ENCODE measurements around the gene HDAC4.

DNA sequence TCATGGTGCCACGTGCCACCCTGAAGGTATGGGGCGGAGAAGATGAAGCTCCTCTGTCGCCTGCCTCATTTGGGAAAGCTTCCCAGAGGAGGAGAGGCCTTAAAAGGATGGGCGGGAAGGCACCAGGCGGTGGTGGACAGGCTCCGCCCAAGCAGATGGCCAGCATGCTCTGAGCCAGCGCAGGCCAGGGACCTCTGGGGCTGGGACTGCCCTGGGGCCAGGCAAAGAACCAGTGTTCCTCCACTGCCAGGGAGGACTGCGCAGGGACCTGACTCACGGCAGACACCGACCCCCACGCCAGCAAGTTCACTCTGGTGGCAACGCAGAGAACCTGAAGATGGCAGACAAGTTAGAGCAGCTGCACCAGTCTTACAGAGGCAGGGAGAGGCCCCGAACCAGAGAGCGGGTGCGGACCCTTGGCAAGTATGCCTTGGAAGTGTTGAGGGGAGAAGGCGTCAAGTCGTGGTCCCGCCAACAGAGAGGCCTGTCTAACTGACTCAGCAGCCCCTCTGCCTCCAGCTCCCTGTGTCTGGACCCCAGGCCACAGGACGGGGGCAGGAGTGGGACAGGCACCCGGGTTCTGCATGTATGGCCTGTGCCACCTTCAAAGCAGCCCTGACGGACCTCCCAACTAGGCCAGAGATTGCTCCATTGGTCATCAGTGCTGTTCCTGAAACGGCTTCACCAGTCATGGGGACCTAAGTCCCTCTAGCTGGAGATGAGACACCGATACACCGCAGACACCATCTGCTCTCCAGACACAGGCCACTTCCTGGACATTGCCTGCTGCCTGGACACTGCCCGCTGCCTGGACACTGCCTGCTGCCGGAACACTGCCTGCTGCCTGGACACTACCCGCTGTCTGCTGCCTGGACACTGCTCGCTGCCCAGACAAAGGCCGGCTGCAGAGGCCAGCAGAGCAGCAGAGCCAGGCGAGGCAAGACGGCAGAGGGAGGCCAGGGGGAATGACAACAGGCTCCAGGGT lies 124.7 kb downstream of the HDAC4 start:
- TF ChIP-seq ZNF274 (IDR thresholded peaks at IDR 0.05; ENCODE audit: low read depth, low read length), result no peak
- no peak for TF ChIP-seq YY1 (IDR thresholded peaks at IDR 0.05; ENCODE audit: insufficient read depth, insufficient read length)
- no peak for TF ChIP-seq SUZ12 (IDR thresholded peaks at IDR 0.05; ENCODE audit: extremely low read depth, insufficient read depth, insufficient read length)
